ENCODE measurements around the gene NR6A1.
"Not testable (repeated sequence)": the region's sequence is repeated elsewhere in the genome, so short reads cannot be mapped to it uniquely, and the experiment has no call there.

The NR6A1 gene

GRCh38 chr9:124759327-124759726 lies 11.8 kb downstream of the NR6A1 start:
- no peak for DNase-seq (ENCODE audit: low read depth in 2 of 2)

GRCh38 chr9:124758691-124759090 lies 12.4 kb downstream of the NR6A1 start:
- no peak for DNase-seq (ENCODE audit: low read depth in 2 of 2)

- no peak for DNase-seq (ENCODE audit: low read depth in 2 of 2)
Measured at GRCh38 chr9:124758061-124758460, 13.1 kb downstream of the NR6A1 start.

GRCh38 chr9:124757616-124758015 lies 13.5 kb downstream of the NR6A1 start:
- no peak for DNase-seq (ENCODE audit: low read depth in 2 of 2)

DNA sequence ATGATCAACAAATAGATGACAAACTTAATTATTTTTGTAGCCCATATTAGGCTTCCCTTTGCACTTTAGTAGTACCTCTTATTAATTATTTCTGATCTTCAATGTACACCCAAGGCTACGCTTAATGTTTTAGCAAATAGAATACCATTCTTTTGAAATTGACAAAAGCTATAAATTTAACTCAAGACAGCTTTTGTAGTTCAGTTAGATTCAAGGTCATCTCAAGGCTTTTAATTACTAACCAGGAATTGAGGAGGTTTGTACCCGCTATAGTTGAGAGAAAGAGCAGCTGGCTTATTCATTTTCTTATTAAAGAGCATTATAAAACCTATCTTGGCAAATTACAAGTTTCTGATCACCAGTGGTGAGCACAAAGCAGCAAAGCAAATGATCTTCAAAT lies 15.1 kb downstream of the NR6A1 start:
- no peak for DNase-seq (ENCODE audit: low read depth in 2 of 2)

- DNase-seq (ENCODE audit: low read depth in 2 of 2), result no peak
Measured at GRCh38 chr9:124755061-124755460, 16.1 kb downstream of the NR6A1 start.

- no peak for DNase-seq (ENCODE audit: low read depth in 2 of 2)
Measured at GRCh38 chr9:124754289-124754688, 16.8 kb downstream of the NR6A1 start.

DNA sequence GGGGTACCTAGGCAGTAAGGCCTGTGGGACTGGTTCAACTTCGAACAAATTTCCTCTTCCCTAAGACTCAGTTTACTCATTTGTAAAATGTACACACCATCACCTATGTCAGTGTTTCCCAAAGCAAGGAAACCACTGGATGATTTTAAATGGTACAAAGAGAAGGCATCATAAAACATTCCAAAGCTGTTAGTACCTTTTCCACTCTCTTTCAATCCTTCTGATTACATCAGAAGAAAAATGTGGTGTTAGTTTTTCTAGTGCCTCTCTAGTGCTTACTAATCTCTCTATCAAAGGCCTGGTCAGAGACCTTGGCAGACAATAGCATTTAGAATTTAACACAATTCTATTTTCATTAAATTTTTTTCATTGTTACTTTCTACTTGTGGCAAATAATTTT lies 18.1 kb downstream of the NR6A1 start:
- no peak for DNase-seq (ENCODE audit: low read depth in 2 of 2)

- no peak for DNase-seq (ENCODE audit: low read depth in 2 of 2)
Measured at GRCh38 chr9:124749781-124750180, 21.3 kb downstream of the NR6A1 start.

- DNase-seq (ENCODE audit: low read depth in 2 of 2), result no peak
Measured at GRCh38 chr9:124749284-124749683, 21.8 kb downstream of the NR6A1 start.

DNA sequence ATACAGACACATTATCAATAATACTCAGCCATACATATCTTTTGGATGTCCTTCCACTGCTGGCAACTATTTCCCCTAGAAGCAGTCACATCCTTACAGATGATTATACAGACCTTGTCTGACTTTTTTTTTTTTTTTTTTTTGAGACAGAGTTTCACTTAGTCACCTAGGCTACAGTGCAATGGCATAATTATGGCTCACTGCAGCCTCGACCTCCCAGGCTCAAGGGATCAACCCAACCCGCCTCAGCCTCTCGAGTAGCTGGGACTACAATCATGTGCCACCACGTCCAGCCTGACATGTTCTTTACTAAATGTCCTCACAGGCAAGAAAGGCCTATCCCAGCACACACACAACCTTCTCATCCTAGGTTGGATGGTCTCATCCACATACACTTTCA lies 24.0 kb downstream of the NR6A1 start:
- DNase-seq (ENCODE audit: low read depth in 2 of 2), result no peak

- no peak for DNase-seq (ENCODE audit: low read depth in 2 of 2)
Measured at GRCh38 chr9:124743686-124744348, 27.3 kb downstream of the NR6A1 start.

DNA sequence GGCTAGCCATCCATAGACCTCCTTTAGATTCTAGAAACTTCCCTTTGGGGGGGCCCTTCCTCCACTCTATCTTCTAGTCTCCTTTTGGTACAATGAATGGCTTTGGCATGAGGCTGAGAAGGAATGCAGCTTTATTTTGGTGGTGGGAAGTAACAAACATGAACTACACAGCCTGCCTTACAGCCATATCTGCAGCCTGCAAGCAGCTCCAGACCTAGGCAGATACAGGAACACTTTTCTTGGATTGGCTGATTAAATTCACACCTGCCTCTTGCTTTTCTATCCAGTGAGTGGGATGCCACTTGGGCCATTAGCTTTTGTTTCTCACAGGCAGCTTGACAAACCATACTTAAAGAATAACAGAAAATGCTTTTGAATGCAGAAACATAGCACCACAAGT lies 28.2 kb downstream of the NR6A1 start:
- no peak for DNase-seq (ENCODE audit: low read depth in 2 of 2)

DNA sequence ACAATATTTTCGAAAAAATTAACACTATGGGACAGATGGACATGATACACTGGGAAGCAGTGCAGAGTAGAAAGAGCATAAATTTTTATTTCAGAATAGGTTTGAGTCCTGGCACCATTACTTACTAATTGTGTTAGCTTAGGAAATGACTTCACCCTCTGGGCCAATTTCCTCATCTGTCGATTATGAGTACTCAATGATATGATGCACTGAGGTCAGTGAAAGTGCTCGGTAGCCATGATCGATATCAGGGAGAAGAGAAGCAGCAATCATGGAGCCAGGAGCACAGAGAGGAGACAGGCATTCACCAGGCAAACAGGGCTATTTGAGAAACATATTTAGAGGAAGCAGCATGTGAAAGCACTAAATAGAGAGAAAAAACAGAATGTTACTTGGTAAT lies 29.4 kb downstream of the NR6A1 start:
- no peak for DNase-seq (ENCODE audit: low read depth in 2 of 2)

DNA sequence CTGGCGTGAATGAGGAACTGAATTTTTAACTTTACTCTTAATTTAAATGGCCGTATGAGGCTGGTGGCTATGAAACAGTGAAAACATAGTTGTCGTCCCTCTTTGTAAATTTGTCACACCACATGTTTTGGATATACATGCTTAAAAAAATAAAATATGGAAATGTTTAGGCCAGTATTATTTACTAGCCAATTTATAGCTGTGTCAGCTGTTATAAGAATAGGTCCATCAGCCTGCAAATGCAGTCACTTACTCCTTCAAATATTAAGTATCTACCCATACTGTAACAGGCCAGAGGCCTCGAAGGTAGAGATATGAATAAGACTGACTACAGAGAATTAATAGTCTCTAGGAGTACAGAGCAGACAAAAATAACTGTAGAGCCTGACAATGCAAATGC lies 30.0 kb downstream of the NR6A1 start:
- DNase-seq (ENCODE audit: low read depth in 2 of 2), result no peak

- no peak for DNase-seq (ENCODE audit: low read depth in 2 of 2)
Measured at GRCh38 chr9:124739360-124739759, 31.8 kb downstream of the NR6A1 start.

- not testable (repeated sequence) for DNase-seq (ENCODE audit: low read depth in 2 of 2)
Measured at GRCh38 chr9:124738075-124738474, 33.0 kb downstream of the NR6A1 start.

DNA sequence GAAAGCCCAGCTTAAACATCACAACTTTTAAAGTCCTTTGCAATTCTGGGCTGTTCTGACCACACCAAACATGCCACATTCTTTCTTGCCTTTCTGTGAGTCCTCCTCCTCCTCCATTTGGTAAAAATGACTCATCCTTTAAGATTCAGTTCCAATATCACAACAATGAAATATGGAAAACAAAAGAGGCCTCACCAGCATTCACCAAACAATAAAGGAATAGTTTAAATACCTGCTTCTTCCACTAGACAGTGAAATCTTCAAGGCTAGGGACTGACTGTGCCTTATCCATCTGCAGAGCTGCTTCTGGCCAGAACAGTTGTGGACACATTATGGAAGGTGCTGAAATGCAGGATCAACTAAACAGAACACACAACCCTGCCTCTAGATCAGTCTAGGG lies 36.0 kb downstream of the NR6A1 start:
- DNase-seq (ENCODE audit: low read depth in 2 of 2), result no peak

DNA sequence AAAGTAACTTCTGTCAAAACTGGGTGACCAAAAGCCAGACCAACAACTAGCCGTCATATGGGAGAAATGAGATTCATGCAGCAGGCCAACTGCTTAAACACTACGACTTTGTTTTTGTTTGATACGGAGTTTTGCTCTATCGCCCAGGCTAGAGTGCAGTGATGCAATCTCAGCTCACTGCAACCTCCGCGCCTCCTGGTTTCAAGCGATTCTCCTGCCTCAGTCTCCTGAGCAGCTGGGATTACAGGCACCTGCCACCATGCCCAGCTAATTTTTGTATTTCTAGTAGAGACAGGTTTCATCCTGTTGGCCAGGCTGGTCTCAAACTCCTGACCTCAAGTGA lies 36.4 kb downstream of the NR6A1 start:
- not testable (repeated sequence) for DNase-seq (ENCODE audit: low read depth in 2 of 2)

DNA sequence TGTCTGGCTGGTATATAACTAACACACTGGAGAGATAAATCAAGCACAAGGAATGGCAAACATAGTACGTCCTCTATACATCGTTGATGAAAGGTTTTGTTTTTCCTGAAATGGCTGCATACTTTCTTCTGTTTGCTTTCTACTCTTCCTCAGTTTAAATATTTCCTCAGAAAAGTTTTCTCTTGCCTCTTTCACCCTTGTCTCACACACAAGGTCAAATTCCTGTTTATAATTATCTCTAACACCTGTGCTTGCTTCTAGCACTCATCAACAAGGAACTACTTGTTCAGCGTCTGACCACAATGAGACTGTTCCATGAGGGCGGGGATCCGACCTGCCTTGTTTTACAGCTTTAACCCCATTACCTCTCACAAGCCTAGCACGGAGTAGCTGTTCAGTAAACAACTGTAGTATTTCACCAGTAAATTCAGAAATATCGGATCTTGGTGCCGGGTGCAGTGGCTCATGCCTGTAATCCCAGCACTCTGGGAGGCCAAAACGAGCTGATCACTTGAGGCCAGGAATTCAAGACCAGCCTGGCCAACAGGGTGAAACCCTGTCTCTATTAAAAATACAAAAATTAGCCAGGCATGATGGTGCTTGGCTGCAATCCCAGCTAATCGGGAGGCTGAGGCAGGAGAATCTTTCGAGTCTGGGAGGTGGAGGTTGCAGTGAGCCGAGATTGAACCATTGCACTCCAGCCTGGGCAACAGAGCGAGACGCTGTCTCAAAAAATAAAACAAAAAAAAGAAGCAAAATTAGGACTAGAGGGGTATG lies 37.0 kb downstream of the NR6A1 start:
- no peak for DNase-seq (ENCODE audit: low read depth in 2 of 2)

DNA sequence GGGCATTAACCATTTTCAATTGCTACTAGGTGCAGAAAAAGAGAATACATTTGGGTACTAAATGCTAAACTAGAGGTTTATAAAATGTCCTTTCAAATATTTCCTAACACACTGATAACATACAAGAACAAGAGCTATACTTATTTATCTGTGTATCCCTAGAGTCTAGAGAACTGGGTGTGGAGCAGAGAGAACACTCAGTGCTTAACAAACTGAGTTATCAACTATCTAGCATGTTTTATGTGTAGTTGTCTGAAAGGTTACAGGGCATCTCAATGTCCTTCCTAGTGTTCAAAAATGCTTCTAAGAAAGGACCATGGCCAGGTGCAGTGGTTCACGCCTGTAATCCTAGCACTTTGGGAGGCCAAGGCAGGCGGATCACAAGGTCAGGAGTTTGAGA lies 40.3 kb downstream of the NR6A1 start:
- DNase-seq (ENCODE audit: low read depth in 2 of 2), result no peak

GRCh38 chr9:124726886-124727285 lies 44.2 kb downstream of the NR6A1 start:
- DNase-seq (ENCODE audit: low read depth in 2 of 2), result no peak

DNA sequence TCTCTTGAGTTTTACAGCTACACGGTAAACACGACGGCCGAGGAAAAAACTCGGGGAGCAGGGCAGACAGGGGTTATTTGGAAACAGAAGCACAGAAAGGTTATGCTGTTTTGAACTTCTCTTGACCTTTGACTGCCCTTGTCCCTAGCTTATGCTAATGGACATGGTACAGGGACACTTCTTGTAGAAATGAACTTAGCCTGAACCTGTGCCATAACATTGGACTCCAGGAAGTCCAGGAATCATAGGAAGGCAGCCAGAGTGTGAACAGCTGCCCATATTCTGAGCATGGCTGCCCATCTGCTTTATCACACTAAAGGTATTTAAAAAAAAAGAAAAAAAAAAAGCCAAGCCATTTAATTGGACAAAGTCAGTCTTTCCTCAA lies 46.1 kb downstream of the NR6A1 start:
- DNase-seq (ENCODE audit: low read depth in 2 of 2), result no peak

Measured in stimulated activated CD8-positive, alpha-beta memory T cell treated with anti-CD3 and anti-CD28 coated beads, Interleukin-2, amount 100 ng/mL, for 48 hours (primary cell).